HG03460 (cell line): ENCODE results near the gene TNF.
"Not testable (repeated sequence)": the region's sequence is repeated elsewhere in the genome, so short reads cannot be mapped to it uniquely, and the experiment has no call there.

ENCODE experiments used
- ATAC-seq: cut with Tn5 transposase; IDR thresholded peaks from one replicate; pipeline ENCODE4 v1.9.1; 2021; ENCODE audit not compliant: unreplicated experiment

TNF gene

GRCh38 chr6:31543639-31544038 is 31.7 kb upstream of the TNF start:
- ATAC-seq: no peak

GRCh38 chr6:31544676-31545075 is 30.7 kb upstream of the TNF start:
- no peak for ATAC-seq

GRCh38 chr6:31545291-31545690 is 30.1 kb upstream of the TNF start:
- no peak for ATAC-seq

GRCh38 chr6:31546339-31546957 is 28.9 kb upstream of the TNF start, which contains the start of gene ATP6V1G2:
ATP6V1G2 (minus strand) TSS chr6:31546608; CDS start chr6:31546559, 49 bp downstream.
- ATAC-seq: peak; percentile 46

GRCh38 chr6:31546958-31547726 is 28.2 kb upstream of the TNF start, which contains the start of gene NFKBIL1:
NFKBIL1 (plus strand) TSS chr6:31547608; CDS start chr6:31547695, 87 bp downstream.
- ATAC-seq: peak; percentile 73

- no peak for ATAC-seq
Observed at GRCh38 chr6:31547727-31548543, 27.4 kb upstream of the TNF start.

GRCh38 chr6:31548544-31548873 is 26.9 kb upstream of the TNF start:
- no peak for ATAC-seq

- not testable (repeated sequence) for ATAC-seq
Observed at GRCh38 chr6:31551371-31551770, 24.0 kb upstream of the TNF start.

- no peak for ATAC-seq
Observed at GRCh38 chr6:31556307-31556706, 19.1 kb upstream of the TNF start.

- ATAC-seq: no peak
Observed at GRCh38 chr6:31557443-31558317, 17.7 kb upstream of the TNF start.

GRCh38 chr6:31558318-31558625 is 17.1 kb upstream of the TNF start:
- no peak for ATAC-seq

GRCh38 chr6:31558631-31559500 is 16.5 kb upstream of the TNF start:
- no peak for ATAC-seq

GRCh38 chr6:31559606-31559957 is 15.8 kb upstream of the TNF start:
- no peak for ATAC-seq

GRCh38 chr6:31559958-31560696 is 15.2 kb upstream of the TNF start:
- peak; percentile 70 for ATAC-seq

GRCh38 chr6:31560697-31561058 is 14.7 kb upstream of the TNF start:
- no peak for ATAC-seq

GRCh38 chr6:31567531-31568370 is 7.6 kb upstream of the TNF start:
- no peak for ATAC-seq

- peak; percentile 56 for ATAC-seq
Observed at GRCh38 chr6:31568537-31568961, 6.8 kb upstream of the TNF start.

- ATAC-seq: no peak
Observed at GRCh38 chr6:31569861-31570536, 5.4 kb upstream of the TNF start.
